Omental fat pad (tissue), 4 donors: Measurements from ENCODE around the gene WDR18. TPM values are rescaled to one million over a fixed set of nuclear protein-coding genes. Genes with fewer than 3 reads are reported as not detected.

Experiments
- ATAC-seq: fragments of 150-250 bp; one replicate; pipeline ENCODE4 v1.9.1; 2016; ENCODE audit warnings: mild to moderate bottlenecking, moderate library complexity; ENCODE audit not compliant: low FRiP score
- DNase-seq: peaks from one replicate; pipeline ENCODE4 v3.0.0-alpha.2; 2019; ENCODE audit warnings: low spot score
- CTCF ChIP-seq, 3 donors: fragments of 450-650 bp; IDR thresholded peaks; one replicate each; pipeline ENCODE4 v1.5.1; 2016 to 2017; ENCODE audit warnings: antibody characterized with exemption in 3 of 3, mild to moderate bottlenecking in 3 of 3, moderate library complexity in 2 of 3
- total RNA-seq, 4 donors: library from RNA; depleted of rRNA; stranded (reverse); fragments of >200 nt; gene quantifications; one replicate each; pipeline ENCODE4 v1.1.0, GENCODE V29; 2016

The WDR18 gene
- total RNA-seq, 4 donors from 2014 or later, result 22.8 to 69.4 (median 37.5) TPM

GRCh38 chr19:952049-952679 is 32.0 kb upstream of the WDR18 start:
- ATAC-seq, result no peak
- TF ChIP-seq CTCF (IDR thresholded peaks at IDR 0.05), result no peak
- no peak for DNase-seq

GRCh38 chr19:952680-953444 is 31.3 kb upstream of the WDR18 start:
- no peak for ATAC-seq
- TF ChIP-seq CTCF (IDR thresholded peaks at IDR 0.05), result no peak
- DNase-seq, result no peak

GRCh38 chr19:953445-954271 is 30.5 kb upstream of the WDR18 start:
- TF ChIP-seq CTCF (IDR thresholded peaks at IDR 0.05), result no peak
- ATAC-seq, result no peak
- DNase-seq, result no peak

- no peak for DNase-seq
- no peak for ATAC-seq
- no peak for TF ChIP-seq CTCF (IDR thresholded peaks at IDR 0.05)
Measured at GRCh38 chr19:954272-954671, 29.9 kb upstream of the WDR18 start.

- no peak for TF ChIP-seq CTCF (IDR thresholded peaks at IDR 0.05)
- ATAC-seq (no peak), DNase-seq (no peak)
Measured at GRCh38 chr19:954672-955494, 29.3 kb upstream of the WDR18 start.
